NOMO-1 treated with dmso at 0.1 percent for 144 hours (cell line): Measurements from ENCODE around the gene TRIM16.
"Not testable (repeated sequence)": the region's sequence is repeated elsewhere in the genome, so short reads cannot be mapped to it uniquely, and the experiment has no call there.

Experiments used
- DNase-seq: peaks from one replicate; lab custom pipeline; 2025; ENCODE audit not compliant: unreplicated experiment; lab: John Stamatoyannopoulos, UW

Gene TRIM16

DNA sequence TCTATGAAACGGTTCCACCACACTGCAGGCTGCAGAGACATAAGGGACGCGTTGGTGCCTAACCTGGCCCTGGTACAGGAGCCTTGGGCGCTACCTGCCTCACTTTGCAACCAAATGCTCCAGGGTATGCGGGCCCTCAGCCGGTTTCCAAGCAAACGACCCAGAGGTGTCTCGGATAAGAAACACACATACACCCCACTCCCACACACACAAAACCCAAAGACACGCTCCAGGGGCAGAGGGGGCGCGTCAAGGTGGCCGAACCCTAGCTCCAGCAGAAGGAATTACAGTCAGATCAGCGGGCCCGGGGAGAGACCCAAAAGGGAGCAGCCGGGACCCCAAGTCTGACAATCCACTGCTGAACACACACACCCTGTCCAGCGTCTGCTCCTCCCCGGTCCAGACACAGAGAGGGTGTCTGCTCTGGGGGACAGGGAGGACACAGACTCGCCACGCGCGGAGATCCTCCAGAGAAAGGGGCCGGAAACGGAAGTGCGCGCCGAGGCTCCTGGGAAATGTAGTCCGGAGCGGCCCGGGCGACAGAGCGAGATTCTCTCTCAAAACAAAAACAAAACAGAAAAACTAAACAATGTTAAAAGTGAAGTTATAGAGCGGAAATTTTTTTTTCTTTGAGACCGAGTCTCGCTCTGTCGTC is at the start of gene TRIM16:
TRIM16 (minus strand) TSS at position 488 of the 655 bp plus-strand sequence. CDS start 32,702 bp downstream, outside the sequence.
- peak; percentile 13 for DNase-seq

- DNase-seq, result not testable (repeated sequence)
These were observed 49.2 kb upstream of the TRIM16 start for GRCh38 chr17:15733174-15733789.

- DNase-seq, result not testable (repeated sequence)
These were observed 47.8 kb upstream of the TRIM16 start, which contains the start of gene TBC1D26 for GRCh38 chr17:15731900-15732299. TSS of gene TBC1D26 (plus strand) at chr17:15732283. CDS start at chr17:15735349, 3,066 bp downstream.

GRCh38 chr17:15730535-15730934 is 46.4 kb upstream of the TRIM16 start:
- not testable (repeated sequence) for DNase-seq

- DNase-seq, result not testable (repeated sequence)
These were observed 32.8 kb upstream of the TRIM16 start for GRCh38 chr17:15716601-15717563.

GRCh38 chr17:15708879-15709278 is 24.8 kb upstream of the TRIM16 start:
- not testable (repeated sequence) for DNase-seq

DNA sequence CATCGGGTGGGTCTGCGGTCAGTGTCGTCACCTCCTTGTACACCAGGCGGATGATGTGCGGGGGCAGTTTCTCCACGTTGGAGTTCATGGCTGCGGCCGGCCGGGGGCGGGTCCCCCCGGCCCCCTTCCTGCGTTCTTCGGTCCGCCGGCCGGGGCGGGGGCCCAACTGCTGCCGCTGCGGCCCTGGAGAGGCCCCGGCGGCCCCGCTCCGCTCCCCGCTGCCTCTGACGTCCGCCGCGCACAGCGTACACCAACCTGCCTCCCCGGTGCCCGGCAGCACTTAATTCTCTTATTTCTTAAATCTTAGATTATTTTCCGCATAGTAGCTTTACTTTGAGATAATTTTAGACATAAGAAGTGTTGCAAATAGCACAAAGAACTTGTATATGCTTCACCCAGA is 20.7 kb upstream of the TRIM16 start:
- not testable (repeated sequence) for DNase-seq

- DNase-seq, result not testable (repeated sequence)
These were observed 20.1 kb upstream of the TRIM16 start for GRCh38 chr17:15704239-15704638.

GRCh38 chr17:15699937-15700336 is 15.8 kb upstream of the TRIM16 start:
- not testable (repeated sequence) for DNase-seq

DNA sequence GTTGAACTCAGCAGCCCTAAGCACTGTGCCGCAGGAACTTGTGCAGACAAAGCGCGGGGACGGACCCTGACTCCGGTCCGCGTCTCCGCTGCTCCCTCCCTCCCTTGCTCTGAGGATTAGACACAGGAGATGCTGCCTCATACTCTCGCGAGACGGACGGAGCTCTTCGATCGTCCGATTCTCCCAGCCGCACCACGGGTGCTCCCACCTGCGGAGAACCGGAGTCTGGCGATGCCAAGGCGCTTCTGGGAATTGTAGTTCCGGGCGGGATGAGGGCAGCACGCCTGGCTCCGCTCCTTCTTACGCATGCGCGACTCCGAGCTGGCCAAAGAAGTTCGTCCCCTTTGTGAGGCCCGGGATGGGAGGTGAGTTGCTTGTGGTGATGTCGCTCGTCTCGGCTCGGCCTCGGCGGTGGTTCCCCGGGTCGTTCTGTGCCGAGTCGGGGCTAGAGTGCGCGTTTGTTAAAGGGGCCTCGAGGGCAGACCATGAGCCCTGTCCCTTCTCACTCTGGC is 15.4 kb upstream of the TRIM16 start, which contains the start of gene ZNF286A:
ZNF286A (plus strand) TSS at position 340 of the 512 bp plus-strand sequence. CDS start 578 bp downstream, outside the sequence.
- peak; percentile 96 for DNase-seq

- not testable (repeated sequence) for DNase-seq
These were observed 14.9 kb upstream of the TRIM16 start for GRCh38 chr17:15698967-15699366.

DNA sequence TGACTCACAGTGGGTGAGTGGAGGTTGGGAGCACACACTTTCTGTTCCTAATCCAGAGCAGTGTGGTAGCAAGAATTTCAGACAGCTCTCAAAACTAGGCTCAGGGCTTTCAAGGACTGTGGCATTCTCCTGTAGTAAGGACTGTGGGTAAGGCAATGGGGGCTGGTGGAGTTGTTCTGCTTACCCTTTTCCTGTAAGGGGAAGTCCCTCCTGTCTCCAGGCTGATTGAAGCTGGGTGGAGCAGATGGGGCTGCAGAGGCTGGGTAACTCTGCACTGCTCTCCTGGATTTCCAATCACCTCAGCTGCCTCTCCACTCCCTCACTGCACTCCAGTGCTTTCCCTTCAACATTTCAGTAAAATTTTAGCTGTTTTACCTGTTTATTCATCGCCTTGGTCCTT is 3.4 kb upstream of the TRIM16 start:
- DNase-seq, result not testable (repeated sequence)

GRCh38 chr17:15683135-15683534 is 976 bp downstream of the TRIM16 start:
- DNase-seq, result not testable (repeated sequence)

GRCh38 chr17:15675991-15676390 is 8.1 kb downstream of the TRIM16 start:
- not testable (repeated sequence) for DNase-seq

DNA sequence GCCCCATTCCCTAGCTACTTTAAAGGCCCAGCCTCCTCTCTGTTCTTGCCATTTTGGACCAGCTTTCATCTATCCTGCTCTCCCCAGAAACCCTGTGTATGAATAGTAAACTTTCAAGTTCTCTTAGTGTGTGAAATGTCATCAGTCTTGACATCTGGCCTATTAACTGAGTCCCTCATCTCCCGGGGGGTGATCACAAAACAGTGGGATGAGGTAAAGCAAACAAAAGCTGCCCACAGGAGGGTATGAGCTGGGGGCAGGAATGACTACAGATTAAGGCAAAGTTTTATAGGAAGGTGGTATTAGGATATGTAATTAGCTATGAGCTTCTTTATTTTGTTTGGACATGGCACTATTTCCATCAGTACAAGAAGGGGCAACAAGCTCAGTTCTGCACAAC is 9.5 kb downstream of the TRIM16 start:
- not testable (repeated sequence) for DNase-seq

- DNase-seq, result not testable (repeated sequence)
These were observed 14.6 kb downstream of the TRIM16 start for GRCh38 chr17:15669526-15669925.

DNA sequence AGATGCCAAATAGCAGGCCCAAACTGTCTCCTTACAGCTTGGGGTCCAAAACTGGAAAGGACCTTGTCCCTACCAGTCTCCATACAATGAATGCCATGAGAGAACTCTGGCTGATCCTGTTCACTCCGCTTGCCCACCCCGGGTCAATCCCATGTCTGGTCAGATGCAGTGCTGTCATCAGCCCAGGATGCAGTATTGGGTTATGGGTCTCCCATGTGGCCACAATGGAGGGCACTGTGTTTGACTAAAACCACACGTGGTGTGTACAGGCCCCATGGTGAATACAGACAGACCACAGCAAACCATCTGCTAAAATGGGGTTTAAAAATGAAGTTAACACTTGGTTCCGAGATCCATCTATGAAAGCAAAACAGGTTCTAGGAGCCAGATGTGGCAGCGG is 20.4 kb downstream of the TRIM16 start:
- DNase-seq, result no peak

GRCh38 chr17:15663176-15663575 is 20.9 kb downstream of the TRIM16 start:
- DNase-seq, result no peak

DNA sequence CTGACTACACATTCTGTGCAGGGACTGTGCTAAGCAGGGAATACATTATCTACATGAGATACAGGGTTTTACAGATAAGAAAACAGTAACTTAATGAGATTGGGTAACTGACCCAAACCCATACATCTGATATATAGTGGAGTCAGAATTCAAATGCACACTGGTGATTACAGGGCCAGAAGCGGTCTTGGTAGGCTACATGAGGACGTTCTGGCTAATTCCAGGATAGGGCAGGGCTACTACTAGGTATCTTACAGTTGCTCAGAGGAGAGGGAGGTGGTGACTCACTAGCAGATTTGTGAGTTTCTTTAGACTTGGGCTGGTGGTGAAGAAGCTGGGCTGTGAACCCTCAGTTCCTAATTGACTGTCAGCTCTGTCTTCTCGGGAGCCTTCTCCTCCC is 21.4 kb downstream of the TRIM16 start:
- no peak for DNase-seq

GRCh38 chr17:15660077-15660476 is 24.0 kb downstream of the TRIM16 start:
- DNase-seq, result no peak

GRCh38 chr17:15659663-15660062 is 24.4 kb downstream of the TRIM16 start:
- DNase-seq, result no peak
